Thyroid gland (tissue), 4 donors: Measurements from ENCODE around the gene SGIP1.

ENCODE experiments used
- POLR2A ChIP-seq, 2 donors: fragments of 450-650 bp; IDR thresholded peaks; one replicate each; pipeline ENCODE4 v1.6.1; 2017; ENCODE audit warnings: antibody characterized with exemption in 2 of 2, mild to moderate bottlenecking in 2 of 2, moderate library complexity in 1 of 2
- TF ChIP-seq, protein P1 (sequence below), 6 experiments: fragments of 200-600 bp in 3 of 6; fragments of 450-650 bp in 3 of 6; sonication (generic) in 3 of 6; IDR thresholded peaks; one replicate each; pipeline ENCODE4 v1.5.1; 2016 to 2019; ENCODE audit warnings: antibody characterized with exemption in 6 of 6, mild to moderate bottlenecking in 2 of 6, inconsistent platforms in 1 of 6, moderate library complexity in 1 of 6

DNA sequence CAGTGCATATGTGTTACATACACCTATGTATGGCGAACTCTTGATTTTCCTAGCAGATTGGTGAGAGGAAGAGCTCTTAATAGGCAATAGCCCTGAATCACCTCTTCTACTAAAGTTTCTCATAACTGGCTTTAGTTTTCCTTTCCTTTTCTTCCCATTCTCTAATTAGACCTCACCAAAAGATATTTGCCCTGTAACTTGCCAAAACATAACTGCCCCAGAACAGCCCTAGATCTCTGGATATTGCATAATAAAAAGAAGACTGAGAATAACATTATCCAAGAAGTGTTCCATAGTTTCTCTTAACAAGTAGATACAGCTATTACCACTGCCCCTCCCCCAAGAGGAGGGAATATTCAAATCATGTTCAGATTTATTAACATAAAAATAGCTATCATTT lies 16.3 kb downstream of the SGIP1 start:
- TF ChIP-seq POLR2A (IDR thresholded peaks at IDR 0.05) = no peak
- TF ChIP-seq, protein P1, sequence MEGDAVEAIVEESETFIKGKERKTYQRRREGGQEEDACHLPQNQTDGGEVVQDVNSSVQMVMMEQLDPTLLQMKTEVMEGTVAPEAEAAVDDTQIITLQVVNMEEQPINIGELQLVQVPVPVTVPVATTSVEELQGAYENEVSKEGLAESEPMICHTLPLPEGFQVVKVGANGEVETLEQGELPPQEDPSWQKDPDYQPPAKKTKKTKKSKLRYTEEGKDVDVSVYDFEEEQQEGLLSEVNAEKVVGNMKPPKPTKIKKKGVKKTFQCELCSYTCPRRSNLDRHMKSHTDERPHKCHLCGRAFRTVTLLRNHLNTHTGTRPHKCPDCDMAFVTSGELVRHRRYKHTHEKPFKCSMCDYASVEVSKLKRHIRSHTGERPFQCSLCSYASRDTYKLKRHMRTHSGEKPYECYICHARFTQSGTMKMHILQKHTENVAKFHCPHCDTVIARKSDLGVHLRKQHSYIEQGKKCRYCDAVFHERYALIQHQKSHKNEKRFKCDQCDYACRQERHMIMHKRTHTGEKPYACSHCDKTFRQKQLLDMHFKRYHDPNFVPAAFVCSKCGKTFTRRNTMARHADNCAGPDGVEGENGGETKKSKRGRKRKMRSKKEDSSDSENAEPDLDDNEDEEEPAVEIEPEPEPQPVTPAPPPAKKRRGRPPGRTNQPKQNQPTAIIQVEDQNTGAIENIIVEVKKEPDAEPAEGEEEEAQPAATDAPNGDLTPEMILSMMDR (IDR thresholded peaks at IDR 0.05) = no peak
